GM12878 (cell line): ENCODE measurements around the gene ULBP2. TPM values are rescaled to one million over a fixed set of nuclear protein-coding genes. Genes with fewer than 3 reads are reported as not detected.

Source experiments
- E4F1 ChIP-seq: fragments of 450-650 bp; IDR thresholded peaks from 2 replicates; pipeline ENCODE4 v1.6.1; 2018; ENCODE audit warnings: borderline replicate concordance, mild to moderate bottlenecking; ENCODE audit not compliant: partially characterized antibody
- MTA2 ChIP-seq: fragments of 450-650 bp; IDR thresholded peaks from 2 replicates; pipeline ENCODE4 v1.6.1; 2016; ENCODE audit warnings: low read depth, mild to moderate bottlenecking, moderate library complexity
- RELA ChIP-seq: fragments of 450-650 bp; IDR thresholded peaks from 2 replicates; pipeline ENCODE4 v1.8.0; 2014; ENCODE audit warnings: borderline replicate concordance; ENCODE audit not compliant: partially characterized antibody
- TBL1XR1 ChIP-seq: IDR thresholded peaks from 2 replicates; pipeline ENCODE4 v1.6.1; 2012; ENCODE audit warnings: low read depth, low read length, improper control_type of control experiment
- ZNF592 ChIP-seq: fragments of 450-650 bp; IDR thresholded peaks from 2 replicates; pipeline ENCODE4 v1.6.1; 2017; ENCODE audit warnings: mild to moderate bottlenecking, moderate library complexity
- polyA plus RNA-seq, 11 experiments: library from polyadenylated mRNA; depleted of rRNA in 4 of 11; unstranded in 6 of 11; stranded (reverse) in 5 of 11; fragments of >200 nt; fragmentation: Nextera tagmentation in 4 of 11; fragmentation: Illumina TruSeq in 1 of 11; extraction: Ambion mirVana in 4 of 11; extraction: Trizol in 1 of 11; gene quantifications; 1 replicate in 1 of 11; 2 replicates in 10 of 11; pipeline versions ENCODE4 v1.2.1 to v1.2.3, GENCODE V29; 2011 to 2016; ENCODE audit warnings: inconsistent platforms in 2 of 11, missing spikeins in 2 of 11, low read depth in 1 of 11
- total RNA-seq, 4 experiments: library from RNA; depleted of rRNA in 3 of 4; stranded (reverse); fragments of >200 nt in 3 of 4; fragmentation: Illumina TruSeq in 1 of 4; extraction: Trizol in 1 of 4; gene quantifications; 2 replicates each; pipeline versions ENCODE4 v1.2.1 to v1.2.3, GENCODE V29; 2013 to 2021

Gene ULBP2
- total and polyA plus RNA-seq, 10 of the 15 experiments (the other 5 are each of a cell fraction or from before 2014, with no cell fraction given) = 0.16 to 2.5 (median 0.22) TPM; not detected in 3

GRCh38 chr6:149995971-149996370 lies 54.2 kb downstream of the ULBP2 start (continued):
- TF ChIP-seq ZNF592 (no peak), RELA (no peak), TBL1XR1 (no peak), MTA2 (no peak), E4F1 (no peak)

Other genes with a start within 250 kb of the ULBP2 start
Only the 7 nearest of the 10 such genes appear.
- gene PCMT1, start 192.3 kb upstream of the ULBP2 start, total RNA-seq (2014; rRNA removed) = 45.1 and 48.7 TPM in 2 replicates
- gene PCMT1, start 192.3 kb upstream of the ULBP2 start, total RNA-seq (2014; rRNA removed; fragmentation: Illumina TruSeq; extraction: Trizol) = 45.1 and 48.5 TPM in 2 replicates
- gene PCMT1, start 192.3 kb upstream of the ULBP2 start, total RNA-seq (2021) = 53.0 and 56.0 TPM in 2 replicates
- gene PCMT1, start 192.3 kb upstream of the ULBP2 start, polyA plus RNA-seq (2011; rRNA removed) = 114 and 137 TPM in 2 replicates
- 49.4 and 62.3 TPM in 2 replicates for gene PCMT1, start 192.3 kb upstream of the ULBP2 start, polyA plus RNA-seq (2014; fragmentation: Illumina TruSeq; extraction: Trizol)
- 100 to 1,000 TPM in 1 of 2 experiments, 10 to 100 TPM in 1; 87.6 to 114 TPM for gene PCMT1, start 192.3 kb upstream of the ULBP2 start, polyA plus RNA-seq (2014; fragmentation: Nextera tagmentation; extraction: Ambion mirVana)
- 72.1 and 74.8 TPM in 2 replicates for gene PCMT1, start 192.3 kb upstream of the ULBP2 start, polyA plus RNA-seq (2014; rRNA removed)
- gene PCMT1, start 192.3 kb upstream of the ULBP2 start, polyA plus RNA-seq (2016; fragmentation: Nextera tagmentation; extraction: Ambion mirVana) = 100 to 1,000 TPM; 122 to 126 TPM
- gene LRP11, start 77.7 kb upstream of the ULBP2 start, total RNA-seq (2014; rRNA removed) = under 0.01 TPM in 1 of 2 replicates, not detected in the other
- not detected in 2 replicates for gene LRP11, start 77.7 kb upstream of the ULBP2 start, total RNA-seq (2014; rRNA removed; fragmentation: Illumina TruSeq; extraction: Trizol)
- gene LRP11, start 77.7 kb upstream of the ULBP2 start, total RNA-seq (2021) = 0.05 and 0.23 TPM in 2 replicates
- not detected in 2 replicates for gene LRP11, start 77.7 kb upstream of the ULBP2 start, polyA plus RNA-seq (2011; rRNA removed)
- 0.01 TPM in 1 of 2 replicates, not detected in the other for gene LRP11, start 77.7 kb upstream of the ULBP2 start, polyA plus RNA-seq (2014; fragmentation: Illumina TruSeq; extraction: Trizol)
- gene LRP11, start 77.7 kb upstream of the ULBP2 start, polyA plus RNA-seq (2014; fragmentation: Nextera tagmentation; extraction: Ambion mirVana) = under 1 TPM in 1 of 2 experiments, not detected in 1; 0.04 TPM
- gene LRP11, start 77.7 kb upstream of the ULBP2 start, polyA plus RNA-seq (2014; rRNA removed) = not detected in 2 replicates
- gene LRP11, start 77.7 kb upstream of the ULBP2 start, polyA plus RNA-seq (2016; fragmentation: Nextera tagmentation; extraction: Ambion mirVana) = not detected
- gene RAET1E, start 43.9 kb upstream of the ULBP2 start, total RNA-seq (2014; rRNA removed) = not detected in 2 replicates
- gene RAET1E, start 43.9 kb upstream of the ULBP2 start, total RNA-seq (2014; rRNA removed; fragmentation: Illumina TruSeq; extraction: Trizol) = not detected in 2 replicates
- not detected in 2 replicates for gene RAET1E, start 43.9 kb upstream of the ULBP2 start, total RNA-seq (2021)
- not detected in 2 replicates for gene RAET1E, start 43.9 kb upstream of the ULBP2 start, polyA plus RNA-seq (2011; rRNA removed)
- not detected in 2 replicates for gene RAET1E, start 43.9 kb upstream of the ULBP2 start, polyA plus RNA-seq (2014; fragmentation: Illumina TruSeq; extraction: Trizol)
- gene RAET1E, start 43.9 kb upstream of the ULBP2 start, polyA plus RNA-seq (2014; fragmentation: Nextera tagmentation; extraction: Ambion mirVana) = not detected
- 0.10 TPM in 1 of 2 replicates, not detected in the other for gene RAET1E, start 43.9 kb upstream of the ULBP2 start, polyA plus RNA-seq (2014; rRNA removed)
- gene RAET1E, start 43.9 kb upstream of the ULBP2 start, polyA plus RNA-seq (2016; fragmentation: Nextera tagmentation; extraction: Ambion mirVana) = not detected
- not detected in 2 replicates for gene RAET1G, start 18.9 kb upstream of the ULBP2 start, total RNA-seq (2014; rRNA removed)
- not detected in 2 replicates for gene RAET1G, start 18.9 kb upstream of the ULBP2 start, total RNA-seq (2014; rRNA removed; fragmentation: Illumina TruSeq; extraction: Trizol)
- not detected in 2 replicates for gene RAET1G, start 18.9 kb upstream of the ULBP2 start, total RNA-seq (2021)
- not detected in 2 replicates for gene RAET1G, start 18.9 kb upstream of the ULBP2 start, polyA plus RNA-seq (2011; rRNA removed)
- not detected in 2 replicates for gene RAET1G, start 18.9 kb upstream of the ULBP2 start, polyA plus RNA-seq (2014; fragmentation: Illumina TruSeq; extraction: Trizol)
- gene RAET1G, start 18.9 kb upstream of the ULBP2 start, polyA plus RNA-seq (2014; fragmentation: Nextera tagmentation; extraction: Ambion mirVana) = not detected
- gene RAET1G, start 18.9 kb upstream of the ULBP2 start, polyA plus RNA-seq (2014; rRNA removed) = not detected in 2 replicates
- not detected for gene RAET1G, start 18.9 kb upstream of the ULBP2 start, polyA plus RNA-seq (2016; fragmentation: Nextera tagmentation; extraction: Ambion mirVana)
- gene ULBP1, start 21.9 kb downstream of the ULBP2 start, total RNA-seq (2014; rRNA removed) = not detected in 2 replicates
- not detected in 2 replicates for gene ULBP1, start 21.9 kb downstream of the ULBP2 start, total RNA-seq (2014; rRNA removed; fragmentation: Illumina TruSeq; extraction: Trizol)
- not detected in 2 replicates for gene ULBP1, start 21.9 kb downstream of the ULBP2 start, total RNA-seq (2021)
- gene ULBP1, start 21.9 kb downstream of the ULBP2 start, polyA plus RNA-seq (2011; rRNA removed) = 0.10 and 0.12 TPM in 2 replicates
- 0.04 TPM in 1 of 2 replicates, not detected in the other for gene ULBP1, start 21.9 kb downstream of the ULBP2 start, polyA plus RNA-seq (2014; fragmentation: Illumina TruSeq; extraction: Trizol)
- under 1 TPM in 1 of 2 experiments, not detected in 1; 0.02 TPM for gene ULBP1, start 21.9 kb downstream of the ULBP2 start, polyA plus RNA-seq (2014; fragmentation: Nextera tagmentation; extraction: Ambion mirVana)
- gene ULBP1, start 21.9 kb downstream of the ULBP2 start, polyA plus RNA-seq (2014; rRNA removed) = not detected in 2 replicates
- not detected for gene ULBP1, start 21.9 kb downstream of the ULBP2 start, polyA plus RNA-seq (2016; fragmentation: Nextera tagmentation; extraction: Ambion mirVana)
- gene RAET1L, start 83.5 kb downstream of the ULBP2 start, total RNA-seq (2014; rRNA removed) = not detected in 2 replicates
- not detected in 2 replicates for gene RAET1L, start 83.5 kb downstream of the ULBP2 start, total RNA-seq (2014; rRNA removed; fragmentation: Illumina TruSeq; extraction: Trizol)
- not detected in 2 replicates for gene RAET1L, start 83.5 kb downstream of the ULBP2 start, total RNA-seq (2021)
- not detected in 2 replicates for gene RAET1L, start 83.5 kb downstream of the ULBP2 start, polyA plus RNA-seq (2011; rRNA removed)
- not detected in 2 replicates for gene RAET1L, start 83.5 kb downstream of the ULBP2 start, polyA plus RNA-seq (2014; fragmentation: Illumina TruSeq; extraction: Trizol)
- not detected for gene RAET1L, start 83.5 kb downstream of the ULBP2 start, polyA plus RNA-seq (2014; fragmentation: Nextera tagmentation; extraction: Ambion mirVana)
- not detected in 2 replicates for gene RAET1L, start 83.5 kb downstream of the ULBP2 start, polyA plus RNA-seq (2014; rRNA removed)
- gene RAET1L, start 83.5 kb downstream of the ULBP2 start, polyA plus RNA-seq (2016; fragmentation: Nextera tagmentation; extraction: Ambion mirVana) = not detected
- 0.22 TPM in 1 of 2 replicates, not detected in the other for gene ULBP3, start 127.1 kb downstream of the ULBP2 start, total RNA-seq (2014; rRNA removed)
- gene ULBP3, start 127.1 kb downstream of the ULBP2 start, total RNA-seq (2014; rRNA removed; fragmentation: Illumina TruSeq; extraction: Trizol) = not detected in 2 replicates
- gene ULBP3, start 127.1 kb downstream of the ULBP2 start, total RNA-seq (2021) = not detected in 2 replicates
- 0.16 and 0.17 TPM in 2 replicates for gene ULBP3, start 127.1 kb downstream of the ULBP2 start, polyA plus RNA-seq (2011; rRNA removed)
- not detected in 2 replicates for gene ULBP3, start 127.1 kb downstream of the ULBP2 start, polyA plus RNA-seq (2014; fragmentation: Illumina TruSeq; extraction: Trizol)
- gene ULBP3, start 127.1 kb downstream of the ULBP2 start, polyA plus RNA-seq (2014; fragmentation: Nextera tagmentation; extraction: Ambion mirVana) = not detected
- gene ULBP3, start 127.1 kb downstream of the ULBP2 start, polyA plus RNA-seq (2014; rRNA removed) = 0.08 TPM in 1 of 2 replicates, not detected in the other
- gene ULBP3, start 127.1 kb downstream of the ULBP2 start, polyA plus RNA-seq (2016; fragmentation: Nextera tagmentation; extraction: Ambion mirVana) = not detected